HepG2 (cell line): ENCODE data around the gene TSPAN13. TPM values are rescaled to one million over a fixed set of nuclear protein-coding genes. Genes with fewer than 3 reads are reported as not detected.

ENCODE experiments used
- ATAC-seq: fragments of 200-7000 bp; cut with Tn5 transposase; 3 replicates; pipeline ENCODE4 v1.9.1; 2020; ENCODE audit warnings: mild to moderate bottlenecking, moderate library complexity
- BruUV-seq: library from RNA; stranded (reverse); fragments of 400-500 nt; replicated peaks from 2 replicates; lab custom pipeline; 2021; lab: Mats Ljungman, UMichigan
- CTCF ChIA-PET: fragments of 300-600 bp; formaldehyde crosslinking; extraction: SDS; loops from one replicate; lab custom pipeline; 2021; ENCODE audit warnings: low total read pairs, inconsistent platforms, low intra/inter-chr PET ratio; lab: Yijun Ruan, JAX
- POLR2A ChIA-PET: fragments of 350-600 bp; sonication (Branson Sonifier 250); formaldehyde crosslinking; loops from one replicate; lab custom pipeline; 2020; ENCODE audit warnings: antibody characterized with exemption, inconsistent platforms; lab: Yijun Ruan, JAX
- DNase-seq: peaks from one replicate; pipeline ENCODE4 v3.0.0-alpha.2; 2015; ENCODE audit warnings: low spot score
- FAIRE-seq: peaks from 3 replicates; lab custom pipeline; 2011; peaks lifted over from hg19 to GRCh38; lab: Jason Lieb, UNC
- H2AFZ ChIP-seq: one replicate; pipeline ENCODE4 v1.6.1; 2011; ENCODE audit warnings: low read length, inconsistent platforms
- H3K27ac ChIP-seq: fragments of 300-600 bp; 3 replicates; pipeline ENCODE4 v1.8.0; 2011; ENCODE audit warnings: mixed run types, mild to moderate bottlenecking, mixed read lengths, low read length, inconsistent platforms; ENCODE audit not compliant: insufficient read depth; ENCODE audit errors: extremely low read length
- H3K27me3 ChIP-seq, 2 experiments: fragments of 200-600 bp in 1 of 2; 2 replicates in 1 of 2; 3 replicates in 1 of 2; pipeline versions ENCODE4 v1.6.0 to v1.8.0; 2011; ENCODE audit warnings: low read length in 2 of 2, mild to moderate bottlenecking in 2 of 2, moderate library complexity in 2 of 2, inconsistent platforms in 1 of 2; ENCODE audit not compliant: insufficient read depth in 2 of 2, control insufficient read depth in 1 of 2
- H3K36me3 ChIP-seq, 2 experiments: fragments of 200-600 bp in 1 of 2; replicated peaks in 1 of 2; 2 replicates in 1 of 2; 3 replicates in 1 of 2; pipeline versions ENCODE4 v1.5.1 to v1.8.0; 2011; ENCODE audit warnings: low read length in 2 of 2, inconsistent platforms in 1 of 2; ENCODE audit not compliant: insufficient read depth in 2 of 2, control insufficient read depth in 1 of 2
- H3K4me1 ChIP-seq: 2 replicates; pipeline ENCODE4 v1.5.1; 2012; ENCODE audit warnings: low read length, inconsistent platforms; ENCODE audit not compliant: insufficient read depth
- H3K4me2 ChIP-seq: 2 replicates; pipeline ENCODE4 v1.6.0; 2011; ENCODE audit warnings: low read depth, low read length, inconsistent platforms
- H3K4me3 ChIP-seq, 3 experiments: fragments of 200-600 bp in 1 of 3; sonication (generic), shearing (Covaris generic) in 1 of 3; replicated peaks in 1 of 3; 2 replicates each; pipeline ENCODE4 v1.5.1; 2011 to 2016; ENCODE audit warnings: low read length in 3 of 3, inconsistent platforms in 2 of 3, low read depth in 2 of 3, mild to moderate bottlenecking in 2 of 3, control low read depth in 1 of 3, mixed read lengths in 1 of 3; ENCODE audit not compliant: insufficient read depth in 1 of 3
- H3K79me2 ChIP-seq: one replicate; pipeline ENCODE4 v1.6.1; 2011; ENCODE audit warnings: low read length, inconsistent platforms; ENCODE audit not compliant: insufficient read depth
- H3K9ac ChIP-seq: 2 replicates; pipeline ENCODE4 v1.6.0; 2011; ENCODE audit warnings: mild to moderate bottlenecking, low read depth, low read length, inconsistent platforms; ENCODE audit not compliant: insufficient read depth
- H3K9me3 ChIP-seq: 2 replicates; pipeline ENCODE4 v1.5.1; 2012; ENCODE audit warnings: mild to moderate bottlenecking, low read length
- H4K20me1 ChIP-seq: 2 replicates; pipeline ENCODE4 v1.6.0; 2011; ENCODE audit warnings: inconsistent platforms, mild to moderate bottlenecking, low read length, moderate library complexity; ENCODE audit not compliant: insufficient read depth
- ETS1 ChIP-seq: sonication (generic); formaldehyde crosslinking; IDR thresholded peaks from 2 replicates; pipeline ENCODE4 v1.4.0; 2020; ENCODE audit warnings: missing genetic modification reagents
- RFXANK ChIP-seq: IDR thresholded peaks from 2 replicates; pipeline ENCODE4 v1.6.1; 2016
- ZFP1 ChIP-seq: IDR thresholded peaks from 2 replicates; pipeline ENCODE4 v1.6.1; 2016
- ZNF407 ChIP-seq: sonication (generic); formaldehyde crosslinking; IDR thresholded peaks from one replicate; pipeline ENCODE4 v1.5.1; 2020; ENCODE audit warnings: mild to moderate bottlenecking, missing genetic modification reagents; ENCODE audit errors: not compliant biosample characterization
- ZNF451 ChIP-seq: sonication (generic); formaldehyde crosslinking; IDR thresholded peaks from 2 replicates; pipeline ENCODE4 v1.5.0; 2020; ENCODE audit warnings: mild to moderate bottlenecking, missing genetic modification reagents
- ZNF484 ChIP-seq: sonication (generic); formaldehyde crosslinking; IDR thresholded peaks from 2 replicates; pipeline ENCODE4 v1.5.1; 2020; ENCODE audit warnings: mild to moderate bottlenecking, low read depth, missing genetic modification reagents, borderline replicate concordance
- WGBS: methylation state at CpG from one replicate; pipeline ENCODE4 v1.1.6; 2017; ENCODE audit warnings: low lambda C conversion rate; 5-methylcytosine and 5-hydroxymethylcytosine counted together
- in situ Hi-C: cut with HindIII; loops from 2 replicates; pipeline ENCODE4 v1.10.0; 2017; ENCODE audit warnings: low pct_unique_long_range_greater_than_20kb; ENCODE audit not compliant: extremely low pct_ligation_motif_present
- intact Hi-C: fragments of 100-400 bp; cut with micrococcal nuclease; formaldehyde crosslinking; loops from one replicate; pipeline ENCODE4 v1.10.0; 2022; ENCODE audit not compliant: unreplicated experiment
- polyA plus RNA-seq, 8 experiments: library from polyadenylated mRNA; depleted of rRNA in 3 of 8; stranded (reverse) in 7 of 8; unstranded in 1 of 8; fragments of >200 nt; fragmentation: Illumina TruSeq in 4 of 8; extraction: Trizol in 4 of 8; gene quantifications; 2 replicates each; pipeline versions ENCODE4 v1.2.1 to v1.2.3, GENCODE V29; 2011 to 2016; ENCODE audit warnings: low read depth in 4 of 8, missing spikeins in 1 of 8, mixed read lengths in 1 of 8; ENCODE audit not compliant: insufficient read depth in 1 of 8
- total RNA-seq, 5 experiments: library from RNA; depleted of rRNA; stranded (reverse); fragments of >200 nt; fragmentation: Illumina TruSeq; extraction: Trizol; gene quantifications; 2 replicates each; pipeline ENCODE4 v1.2.3, GENCODE V29; 2016; ENCODE audit warnings: low read depth in 1 of 5

The TSPAN13 gene
- total and polyA plus RNA-seq, 2 of the 13 experiments (the other 11 are each of a cell fraction or from before 2014, with no cell fraction given) = 5.8 to 6.2 TPM

- no peak for TF ChIP-seq ZNF407 (CRISPR knock-in tag)
- TF ChIP-seq RFXANK = no peak
- TF ChIP-seq ZNF484 (CRISPR knock-in tag) = no peak
These were observed 11.9 kb upstream of the TSPAN13 start (continued) for GRCh38 chr7:16741676-16742075.

GRCh38 chr7:16742547-16742946, 11.0 kb upstream of the TSPAN13 start:
- CTCF ChIA-PET = no interaction called here
- TF ChIP-seq ZNF451 (CRISPR knock-in tag) (no peak), ZFP1 (CRISPR knock-in tag) (no peak), ETS1 (CRISPR knock-in tag) (no peak)

More at GRCh38 chr7:16742547-16742946, 11.0 kb upstream of the TSPAN13 start:
- WGBS = 69% methylated on average over 3 of the region's 3 CpGs
- Histone ChIP-seq H3K79me2 (no peaks in the 10 kb centered on the region), H2AFZ (no peak overlapping the region), H3K9ac (no peak overlapping the region), H3K4me3 (no peak overlapping the region), H3K27me3 (no peaks in the 10 kb centered on the region), H3K4me1 (0 out of 2 replicates have a peak, but pooled peaks cover 6% of the 10 kb centered on the region), H4K20me1 (no peaks in the 10 kb centered on the region), H3K4me2 (no peak overlapping the region), H3K9me3 (no peaks in the 10 kb centered on the region), H3K27ac (no peak overlapping the region), H3K36me3 (no peaks in the 10 kb centered on the region)
- no TSS peak for BruUV-seq
- DNase-seq (no peak), ATAC-seq (no peak), FAIRE-seq (no peak)
- intact Hi-C loops (no loop called here), in situ Hi-C loops (no loop called here)
- POLR2A ChIA-PET = no interaction called here
